ENCODE data around the gene RIPOR2. TPM values are rescaled to one million over a fixed set of nuclear protein-coding genes. Genes with fewer than 3 reads are reported as not detected.

Gene RIPOR2
- total RNA-seq, 1 experiment from 2014 or later: 5.0 TPM

- no peak overlapping the region for H3K4me3 Mint-ChIP-seq
- Histone ChIP-seq H2BK15ac (ENCODE audit: low read depth, low read length) (no peak overlapping the region), H3K14ac (ENCODE audit: insufficient read depth, low read length) (no peak overlapping the region), H3K79me1 (ENCODE audit: insufficient read depth, low read depth, low read length, poor library complexity, severe bottlenecking) (no peaks in the 10 kb centered on the region), H3K23me2 (ENCODE audit: insufficient read length, low read depth, low read length, poor library complexity, severe bottlenecking) (no peaks in the 10 kb centered on the region), H3K4ac (ENCODE audit: low read depth, low read length) (no peak overlapping the region), H3K9me3 (ENCODE audit: control insufficient read depth, low read depth, low read length) (no peaks in the 10 kb centered on the region), H3K4me1 (ENCODE audit: insufficient read depth, low read length) (no peaks in the 10 kb centered on the region), H4K5ac (ENCODE audit: insufficient read length, low read depth, low read length) (no peak overlapping the region), H3K56ac (ENCODE audit: insufficient read length, low read depth, low read length) (no peak overlapping the region), H2BK5ac (ENCODE audit: insufficient read length, low read length) (no peak overlapping the region), H3K9ac (ENCODE audit: extremely low read depth, insufficient read length, low read length) (no peak overlapping the region), H3K23ac (ENCODE audit: insufficient read length, low read depth, low read length) (no peak overlapping the region), H4K8ac (replicated peaks; ENCODE audit: insufficient read length, low read depth, low read length) (no peak overlapping the region), H4K91ac (ENCODE audit: insufficient read length, low read depth, low read length) (no peak overlapping the region), H2AFZ (ENCODE audit: low read length) (no peak overlapping the region), H2BK12ac (ENCODE audit: insufficient read length, low read depth, low read length) (no peak overlapping the region), H2BK120ac (ENCODE audit: low read depth, low read length, poor library complexity, severe bottlenecking) (no peak overlapping the region), H3T11ph (ENCODE audit: low read length) (no peak overlapping the region), H3K27me3 (ENCODE audit: insufficient read depth, low read length) (no peaks in the 10 kb centered on the region), H3K18ac (ENCODE audit: insufficient read length, low read depth, low read length) (no peak overlapping the region), H4K20me1 (ENCODE audit: control insufficient read depth, insufficient read depth, insufficient read length) (no peaks in the 10 kb centered on the region), H2AK5ac (ENCODE audit: insufficient read length, low read length) (no peak overlapping the region), H3K27ac (ENCODE audit: insufficient read length, low read depth, low read length) (no peak overlapping the region), H3K4me2 (ENCODE audit: insufficient read depth, insufficient read length, low read length) (no peak overlapping the region), H2BK20ac (ENCODE audit: low read depth, low read length, poor library complexity, severe bottlenecking) (no peak overlapping the region), H3K79me2 (ENCODE audit: insufficient read depth, low read length) (no peaks in the 10 kb centered on the region)
- no peak for TF ChIP-seq CTCF (conservative IDR thresholded peaks at IDR 0.05)
- peaks cover 7 to 20% (median 8%) of the 10 kb centered on the region in 3 experiments; a peak in 6 of 7 replicates for H3K36me3 Mint-ChIP-seq (ENCODE audit: insufficient read depth in 1 of 3, low read depth in 3 of 3)
- H3K9me3 Mint-ChIP-seq: peaks cover 17 to 18% of the 10 kb centered on the region in 2 experiments
- no peak overlapping the region for H3K27ac Mint-ChIP-seq
- no peaks in the 10 kb centered on the region for H3K27me3 Mint-ChIP-seq (ENCODE audit: low read depth)
- DNase-seq: no peak
- H3K4me1 Mint-ChIP-seq: no peaks in the 10 kb centered on the region
Observed at GRCh38 chr6:24945054-24945453, 9.3 kb upstream of the RIPOR2 start.

All from H9 (cell line).